ENCODE results near the gene PAX7. TPM values are rescaled to one million over a fixed set of nuclear protein-coding genes. Genes with fewer than 3 reads are reported as not detected.

PAX7 gene
- polyA plus RNA-seq, 2 of the 4 experiments (the other 2 are of a cell fraction), result 0.23 to 0.48 TPM

DNA sequence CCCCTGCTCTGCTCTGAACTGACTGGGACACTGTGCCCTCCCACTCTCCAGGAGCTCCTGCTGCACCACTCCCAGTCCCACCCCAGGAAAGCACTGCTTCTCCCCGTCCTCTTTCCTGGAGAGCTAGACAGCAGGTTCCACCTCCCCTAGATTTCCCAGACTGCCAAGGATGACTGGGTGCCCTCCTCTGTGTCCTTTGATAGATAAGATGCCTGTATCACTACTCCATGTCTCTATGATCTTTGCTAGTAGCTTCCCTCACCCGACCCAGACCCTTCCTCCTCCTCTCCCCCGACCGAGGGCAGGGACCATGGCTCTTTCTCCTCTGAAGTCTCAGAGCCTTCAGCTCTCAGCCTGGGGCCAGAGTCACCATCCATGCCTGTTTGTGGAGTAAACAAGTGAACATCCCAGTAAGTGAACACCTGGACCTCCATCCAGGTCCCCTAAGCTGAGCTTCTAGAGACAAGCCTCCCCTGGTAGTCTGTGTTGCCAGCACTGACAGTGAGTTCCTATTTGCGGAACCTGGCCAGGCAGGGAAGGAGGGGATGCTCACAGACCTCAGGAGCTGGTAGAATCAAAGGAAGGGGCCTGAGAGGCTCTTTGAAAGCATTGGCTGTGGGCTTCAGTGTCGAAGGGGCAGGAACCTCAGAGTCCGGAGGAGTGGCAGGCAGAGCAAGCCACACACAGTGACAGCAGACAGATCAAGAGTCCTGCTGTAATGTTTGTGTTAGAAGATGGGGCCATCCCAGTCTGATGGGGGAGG, 104.0 kb downstream of the PAX7 start:
- DNase-seq (ENCODE audit: low read depth in 1 of 2, low spot score in 1 of 2) (no peak), ATAC-seq (no peak)
- CTCF ChIA-PET, result interaction anchor here (1.6 kb wide), 1 partner anchor 13 kb away, joined by 3 read pairs; no protein-coding TSS in a partner anchor

DNA sequence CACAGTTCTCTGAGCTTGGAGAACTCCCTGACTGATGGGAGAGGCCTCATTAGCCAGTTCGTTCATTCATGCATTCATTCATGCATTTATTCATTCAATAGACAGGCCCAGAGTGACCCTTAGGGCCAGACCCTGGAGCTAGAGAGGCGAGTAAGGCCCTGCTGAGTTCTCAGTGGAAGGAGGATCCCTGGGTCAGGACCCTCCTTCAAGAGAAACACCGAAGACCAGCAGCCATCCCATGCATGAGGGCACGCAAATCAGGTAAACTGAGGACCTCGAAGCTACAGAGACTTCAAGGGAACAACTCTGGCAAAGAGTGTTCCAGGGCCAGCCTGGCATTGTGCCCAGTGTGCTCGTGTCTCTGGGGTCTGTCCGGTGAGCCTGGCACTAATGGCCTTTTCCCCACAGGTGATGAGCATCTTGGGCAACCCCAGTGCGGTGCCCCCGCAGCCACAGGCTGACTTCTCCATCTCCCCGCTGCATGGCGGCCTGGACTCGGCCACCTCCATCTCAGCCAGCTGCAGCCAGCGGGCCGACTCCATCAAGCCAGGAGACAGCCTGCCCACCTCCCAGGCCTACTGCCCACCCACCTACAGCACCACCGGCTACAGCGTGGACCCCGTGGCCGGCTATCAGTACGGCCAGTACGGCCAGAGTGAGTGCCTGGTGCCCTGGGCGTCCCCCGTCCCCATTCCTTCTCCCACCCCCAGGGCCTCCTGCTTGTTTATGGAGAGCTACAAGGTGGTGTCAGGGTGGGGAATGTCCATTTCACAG, 104.8 kb downstream of the PAX7 start:
- CTCF ChIA-PET, result interaction anchor here (1.6 kb wide), 1 partner anchor 14 kb away, joined by 3 read pairs; no protein-coding TSS in a partner anchor
- Histone ChIP-seq H3K4me2 (no peak overlapping the region), H3K4me1 (no peaks in the 10 kb centered on the region), H3K9me3 (no peaks in the 10 kb centered on the region), H3K27ac (no peak overlapping the region), H3K4me3 (no peak overlapping the region)
- no peak for DNase-seq (ENCODE audit: low read depth in 1 of 2, low spot score in 1 of 2)
- WGBS (ENCODE audit: missing lambda C conversion rate), result 62% methylated on average over 8 of the region's 22 CpGs
- no peak for ATAC-seq
- FAIRE-seq, result no peak
- POLR2A ChIA-PET, result no interaction called here
- TF ChIP-seq CHD2 (IDR thresholded peaks at IDR 0.05; ENCODE audit: low read length, partially characterized antibody) (no peak), USF2 (IDR thresholded peaks at IDR 0.05) (no peak), RAD21 (conservative IDR thresholded peaks at IDR 0.05 in 1 of 2, IDR thresholded peaks at IDR 0.05 in 1 of 2) (no peak), RARB (CRISPR knock-in tag; IDR thresholded peaks at IDR 0.05) (no peak), HEYL (CRISPR knock-in tag; IDR thresholded peaks at IDR 0.05) (no peak), HOXB13 (CRISPR knock-in tag; IDR thresholded peaks at IDR 0.05; ENCODE audit: low read depth) (no peak), TFCP2L1 (CRISPR knock-in tag; IDR thresholded peaks at IDR 0.05) (no peak), HES2 (IDR thresholded peaks at IDR 0.05) (no peak), ATOH8 (CRISPR knock-in tag; IDR thresholded peaks at IDR 0.05; ENCODE audit: low read depth) (no peak), HOXA7 (CRISPR knock-in tag; IDR thresholded peaks at IDR 0.05) (no peak), ZSCAN20 (CRISPR knock-in tag; IDR thresholded peaks at IDR 0.05) (no peak), KDM1A (IDR thresholded peaks at IDR 0.05; ENCODE audit: low read depth) (no peak)
- TF ChIP-seq, protein P1, sequence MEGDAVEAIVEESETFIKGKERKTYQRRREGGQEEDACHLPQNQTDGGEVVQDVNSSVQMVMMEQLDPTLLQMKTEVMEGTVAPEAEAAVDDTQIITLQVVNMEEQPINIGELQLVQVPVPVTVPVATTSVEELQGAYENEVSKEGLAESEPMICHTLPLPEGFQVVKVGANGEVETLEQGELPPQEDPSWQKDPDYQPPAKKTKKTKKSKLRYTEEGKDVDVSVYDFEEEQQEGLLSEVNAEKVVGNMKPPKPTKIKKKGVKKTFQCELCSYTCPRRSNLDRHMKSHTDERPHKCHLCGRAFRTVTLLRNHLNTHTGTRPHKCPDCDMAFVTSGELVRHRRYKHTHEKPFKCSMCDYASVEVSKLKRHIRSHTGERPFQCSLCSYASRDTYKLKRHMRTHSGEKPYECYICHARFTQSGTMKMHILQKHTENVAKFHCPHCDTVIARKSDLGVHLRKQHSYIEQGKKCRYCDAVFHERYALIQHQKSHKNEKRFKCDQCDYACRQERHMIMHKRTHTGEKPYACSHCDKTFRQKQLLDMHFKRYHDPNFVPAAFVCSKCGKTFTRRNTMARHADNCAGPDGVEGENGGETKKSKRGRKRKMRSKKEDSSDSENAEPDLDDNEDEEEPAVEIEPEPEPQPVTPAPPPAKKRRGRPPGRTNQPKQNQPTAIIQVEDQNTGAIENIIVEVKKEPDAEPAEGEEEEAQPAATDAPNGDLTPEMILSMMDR (IDR thresholded peaks at IDR 0.05), result no peak

More for the DNA sequence above, 104.0 kb downstream of the PAX7 start:
- H3K27ac ChIP-seq, result no peak overlapping the region
- POLR2A ChIA-PET, result no interaction called here
- H3K4me1 ChIP-seq, result no peaks in the 10 kb centered on the region
- H3K9me3 ChIP-seq, result no peaks in the 10 kb centered on the region
- no peak overlapping the region for H3K4me2 ChIP-seq
- TF ChIP-seq CBX8 (IDR thresholded peaks at IDR 0.05) (no peak), JUN (IDR thresholded peaks at IDR 0.05) (no peak), KDM1A (IDR thresholded peaks at IDR 0.05; ENCODE audit: low read depth) (no peak), KDM5A (IDR thresholded peaks at IDR 0.05) (no peak), ZC3H11A (IDR thresholded peaks at IDR 0.05) (no peak), ESRRA (IDR thresholded peaks at IDR 0.05; ENCODE audit: borderline replicate concordance, low read length) (no peak), BHLHE40 (IDR thresholded peaks at IDR 0.05; ENCODE audit: low read depth, low read length) (no peak), RARB (CRISPR knock-in tag; IDR thresholded peaks at IDR 0.05) (no peak), HOXB13 (CRISPR knock-in tag; IDR thresholded peaks at IDR 0.05; ENCODE audit: low read depth) (no peak), HOXB5 (CRISPR knock-in tag; IDR thresholded peaks at IDR 0.05) (no peak), ZFP36 (IDR thresholded peaks at IDR 0.05; ENCODE audit: borderline replicate concordance, partially characterized antibody) (no peak), SREBF2 (IDR thresholded peaks at IDR 0.05) (no peak), EHMT2 (IDR thresholded peaks at IDR 0.05; ENCODE audit: low read depth) (no peak), RNF2 (IDR thresholded peaks at IDR 0.05; ENCODE audit: borderline replicate concordance, low read depth) (no peak), ATOH8 (CRISPR knock-in tag; IDR thresholded peaks at IDR 0.05; ENCODE audit: low read depth) (no peak), CEBPB (IDR thresholded peaks at IDR 0.05) (no peak), CHD4 (IDR thresholded peaks at IDR 0.05; ENCODE audit: borderline replicate concordance) (no peak), ZSCAN20 (CRISPR knock-in tag; IDR thresholded peaks at IDR 0.05) (no peak)
- 65% methylated on average over 6 of the region's 7 CpGs for WGBS (ENCODE audit: missing lambda C conversion rate)
- FAIRE-seq, result no peak
- H3K4me3 ChIP-seq, result no peak overlapping the region
